ENCODE data around the gene TYMP. TPM values are rescaled to one million over a fixed set of nuclear protein-coding genes. Genes with fewer than 3 reads are reported as not detected.

Gene TYMP
- total and polyA plus RNA-seq, 2 of the 8 experiments (the other 6 are each of a cell fraction or from before 2014, with no cell fraction given): 0.43 to 0.48 TPM

DNA sequence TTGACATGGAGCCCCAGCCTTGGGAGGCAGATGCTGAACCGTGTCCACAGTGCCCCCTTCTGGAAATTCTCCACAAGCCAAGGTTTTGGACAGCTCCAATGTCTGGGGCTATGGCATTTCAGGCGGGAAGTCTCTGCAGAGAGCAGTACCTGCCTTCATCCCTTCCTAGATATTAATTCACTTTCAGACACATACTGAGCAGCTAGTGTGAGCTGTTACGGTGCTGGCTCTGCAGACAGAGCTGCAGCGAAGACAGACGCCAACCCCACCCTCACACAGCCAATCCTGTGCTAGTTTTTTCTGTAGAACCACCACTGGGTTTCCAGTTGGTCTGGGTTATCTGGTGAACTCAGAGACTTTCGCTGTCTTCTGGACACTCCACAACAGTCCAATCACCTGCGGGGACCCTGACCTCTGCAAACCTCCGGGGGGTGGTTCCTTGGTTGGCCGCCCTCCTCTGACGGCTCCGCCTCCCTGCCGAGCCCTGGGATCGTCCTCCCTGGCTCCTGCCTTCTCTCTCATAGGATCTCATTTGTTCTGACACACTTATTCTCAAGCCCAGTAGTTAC is 31.4 kb downstream of the TYMP start (continued):
- TF ChIP-seq POLR2AphosphoS5 (IDR thresholded peaks at IDR 0.05; ENCODE audit: low read depth, low read length) (no peak), RBBP5 (IDR thresholded peaks at IDR 0.05; ENCODE audit: borderline replicate concordance, low read depth, low read length) (no peak), RAD21 (IDR thresholded peaks at IDR 0.05 in 1 of 2, conservative IDR thresholded peaks at IDR 0.05 in 1 of 2; ENCODE audit: low read depth in 2 of 2, low read length in 2 of 2) (peak; percentile 84 to 86), SUZ12 (IDR thresholded peaks at IDR 0.05; ENCODE audit: low read length) (no peak)
- TF ChIP-seq, protein P1, sequence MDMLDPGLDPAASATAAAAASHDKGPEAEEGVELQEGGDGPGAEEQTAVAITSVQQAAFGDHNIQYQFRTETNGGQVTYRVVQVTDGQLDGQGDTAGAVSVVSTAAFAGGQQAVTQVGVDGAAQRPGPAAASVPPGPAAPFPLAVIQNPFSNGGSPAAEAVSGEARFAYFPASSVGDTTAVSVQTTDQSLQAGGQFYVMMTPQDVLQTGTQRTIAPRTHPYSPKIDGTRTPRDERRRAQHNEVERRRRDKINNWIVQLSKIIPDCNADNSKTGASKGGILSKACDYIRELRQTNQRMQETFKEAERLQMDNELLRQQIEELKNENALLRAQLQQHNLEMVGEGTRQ (IDR thresholded peaks at IDR 0.05; ENCODE audit: low read length): no peak
